Naive thymus-derived CD8-positive, alpha-beta T cell (primary cell): ENCODE data around the gene GPLD1. TPM values are rescaled to one million over a fixed set of nuclear protein-coding genes. Genes with fewer than 3 reads are reported as not detected.
"Not testable (repeated sequence)": the region's sequence is repeated elsewhere in the genome, so short reads cannot be mapped to it uniquely, and the experiment has no call there.

Source experiments
- ATAC-seq, 2 donors: fragments of 150-1000 bp; cut with Tn5 transposase in 1 of 2; sonication (Bioruptor Pico), chemical (Tn5 transposase) in 1 of 2; 1 replicate in 1 of 2; 2 replicates in 1 of 2; pipeline ENCODE4 v1.10.0; 2021; ENCODE audit warnings: mild to moderate bottlenecking in 2 of 2, moderate library complexity in 2 of 2
- POLR2A ChIA-PET: fragments of 350-600 bp; sonication (Branson Sonifier 250); formaldehyde crosslinking; loops from one replicate; lab custom pipeline; 2021; ENCODE audit warnings: antibody characterized with exemption; lab: Charles Lee
- DNase-seq, 10 donors: peaks; one replicate each; pipeline versions ENCODE4 v3.0.0 to v3.0.0-alpha.2; 2020 to 2022
- H3K27ac Mint-ChIP-seq, 10 donors: one replicate each; pipeline ENCODE4 v1.8.0; 2020 to 2022; ENCODE audit warnings: mild to moderate bottlenecking in 10 of 10, mixed read lengths in 10 of 10, moderate library complexity in 4 of 10, inconsistent platforms in 1 of 10
- H3K27me3 Mint-ChIP-seq, 5 donors: one replicate each; pipeline ENCODE4 v1.8.0; 2021 to 2022; ENCODE audit warnings: mixed read lengths in 5 of 5
- H3K36me3 Mint-ChIP-seq, 3 donors: one replicate each; pipeline ENCODE4 v1.8.0; 2020 to 2022; ENCODE audit warnings: mixed read lengths in 3 of 3, mild to moderate bottlenecking in 2 of 3, inconsistent platforms in 1 of 3
- H3K4me1 Mint-ChIP-seq, 4 donors: one replicate each; pipeline ENCODE4 v1.8.0; 2021 to 2022; ENCODE audit warnings: mixed read lengths in 4 of 4
- H3K4me3 Mint-ChIP-seq, 10 donors: one replicate each; pipeline ENCODE4 v1.8.0; 2020 to 2022; ENCODE audit warnings: mild to moderate bottlenecking in 10 of 10, mixed read lengths in 10 of 10, moderate library complexity in 6 of 10, inconsistent platforms in 1 of 10
- H3K9me3 Mint-ChIP-seq, 9 donors: one replicate each; pipeline ENCODE4 v1.8.0; 2020 to 2022; ENCODE audit warnings: mixed read lengths in 9 of 9, mild to moderate bottlenecking in 3 of 9, inconsistent platforms in 1 of 9, moderate library complexity in 1 of 9
- polyA plus RNA-seq, 3 donors: library from polyadenylated mRNA; unstranded; fragments of 300-500 nt; fragmentation: Illumina TruSeq; gene quantifications; one replicate each; pipeline ENCODE4 v1.2.3, GENCODE V29; 2021
- total RNA-seq, 8 experiments: library from RNA in 2 of 8; stranded (reverse) in 2 of 8; gene quantifications; one replicate each; pipeline ENCODE4 v1.2.3 and lab custom pipeline; 2021 to 2026

The GPLD1 gene
- total and polyA plus RNA-seq, 5 experiments from 2014 or later, result 1.1 to 1.8 (median 1.6) TPM; not detected in 2

DNA sequence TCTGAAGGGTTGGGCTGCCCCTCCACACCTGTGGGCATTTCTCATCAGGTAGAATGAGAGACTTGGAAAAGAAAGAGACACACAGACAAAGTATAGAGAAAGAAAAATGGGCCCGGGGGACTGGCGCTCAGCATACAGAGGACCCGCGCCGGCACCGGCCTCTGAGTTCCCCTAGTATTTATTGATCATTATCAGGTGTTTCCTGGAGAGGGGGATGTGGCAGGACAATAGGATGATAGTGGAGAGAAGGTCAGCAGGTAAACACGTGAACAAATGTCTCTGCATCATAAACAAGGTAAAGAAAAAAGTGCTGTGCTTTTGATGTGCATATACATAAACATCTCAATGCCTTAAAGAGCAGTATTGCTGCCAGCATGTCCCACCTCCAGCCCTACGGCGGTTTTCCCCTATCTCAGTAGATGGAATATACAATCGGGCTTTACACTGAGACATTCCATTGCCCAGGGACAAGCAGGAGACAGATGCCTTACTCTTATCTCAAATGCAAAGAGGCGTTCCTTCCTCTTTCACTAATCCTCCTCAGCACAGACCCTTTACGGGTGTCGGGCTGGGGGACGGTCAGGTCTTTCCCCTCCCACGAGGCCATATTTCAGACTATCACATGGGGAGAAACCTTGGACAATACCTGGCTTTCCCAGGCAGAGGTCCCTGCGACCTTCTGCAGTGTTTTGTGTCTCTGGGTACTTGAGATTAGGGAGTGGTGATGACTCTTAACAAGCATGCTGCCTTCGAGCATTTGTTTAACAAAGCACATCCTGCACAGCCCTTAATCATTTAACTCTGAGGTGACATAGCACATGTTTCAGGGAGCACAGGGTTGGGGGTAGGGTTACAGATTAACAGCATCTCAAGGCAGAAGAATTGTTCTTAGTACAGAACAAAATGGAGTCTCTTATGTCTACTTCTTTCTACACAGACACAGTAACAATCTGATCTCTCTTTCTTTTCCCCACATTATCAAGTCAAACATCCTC, 89.0 kb downstream of the GPLD1 start:
- peaks cover 6 to 26% (median 21%) of the 10 kb centered on the region in 4 donors for H3K4me1 Mint-ChIP-seq
- peak overlapping the region in 1 of 10 donors; percentile 60 for H3K27ac Mint-ChIP-seq
- peak overlapping the region in 3 of 10 donors; percentile 12 to 29 (median 21) for H3K4me3 Mint-ChIP-seq

DNA sequence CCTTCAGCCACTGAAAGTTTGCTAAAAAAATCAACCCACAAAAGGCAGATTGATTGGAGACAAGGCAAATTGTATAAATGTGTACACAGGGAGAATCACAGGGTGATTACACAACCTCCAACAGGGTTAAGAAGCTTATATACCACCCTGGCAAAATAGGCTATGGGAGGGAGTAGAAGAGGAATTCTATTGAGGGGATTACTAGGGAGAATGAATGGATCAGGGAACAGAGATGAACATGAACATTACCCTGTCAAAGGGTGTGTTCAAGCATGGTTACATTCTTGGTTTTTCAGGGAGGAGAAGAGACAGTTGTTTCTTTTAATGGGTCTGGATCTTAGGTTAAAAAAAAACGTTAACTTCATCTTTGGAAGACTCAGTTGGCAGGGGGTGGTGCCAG, 91.7 kb downstream of the GPLD1 start:
- H3K9me3 Mint-ChIP-seq, result peaks cover 0 to 12% (median 5%) of the 10 kb centered on the region in 9 donors
- H3K4me3 Mint-ChIP-seq, result no peak overlapping the region
- peaks cover 33 to 62% (median 45%) of the 10 kb centered on the region in 5 donors for H3K27me3 Mint-ChIP-seq
- no peak overlapping the region for H3K27ac Mint-ChIP-seq
- H3K36me3 Mint-ChIP-seq, result peaks cover 0 to 10% (median 7%) of the 10 kb centered on the region in 3 donors
- H3K4me1 Mint-ChIP-seq, result peaks cover 1 to 5% (median 3%) of the 10 kb centered on the region in 4 donors
- no peak for ATAC-seq
- POLR2A ChIA-PET, result no interaction called here
- DNase-seq, result no peak

More for the DNA sequence above, 89.0 kb downstream of the GPLD1 start:
- Mint-ChIP-seq H3K9me3 (peaks cover 0 to 12% (median 5%) of the 10 kb centered on the region in 9 donors), H3K27me3 (peaks cover 32 to 53% (median 36%) of the 10 kb centered on the region in 5 donors)
- POLR2A ChIA-PET, result interaction anchor here (0.6 kb wide), 1 partner anchor 188 kb away, joined by 3 read pairs; no protein-coding TSS in a partner anchor
- H3K36me3 Mint-ChIP-seq, DNase-seq, ATAC-seq: not testable (repeated sequence)

DNA sequence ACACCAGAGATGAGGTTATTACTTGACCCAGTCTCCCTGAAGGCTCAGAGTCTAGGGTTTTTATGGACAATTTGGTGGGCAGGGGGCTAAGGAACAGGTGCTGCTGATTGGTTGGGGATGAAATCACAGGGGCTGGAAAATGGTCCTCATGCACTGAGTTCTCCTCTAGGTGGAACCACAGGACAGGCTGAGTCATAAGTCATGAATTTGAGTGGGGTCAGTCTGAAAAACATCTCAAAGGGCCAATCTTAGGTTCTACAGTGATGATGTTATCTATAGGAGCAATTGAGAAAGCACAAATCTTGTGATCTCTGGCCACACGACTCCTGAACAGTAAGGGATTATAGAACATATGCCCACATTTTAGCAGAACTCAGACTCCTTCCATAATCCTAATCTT, 92.6 kb downstream of the GPLD1 start:
- Mint-ChIP-seq H3K27ac (peak overlapping the region in 1 of 10 donors; percentile 19), H3K4me1 (no peaks in the 10 kb centered on the region), H3K9me3 (peaks cover 0 to 12% (median 5%) of the 10 kb centered on the region in 9 donors), H3K36me3 (peaks cover 0 to 10% (median 7%) of the 10 kb centered on the region in 3 donors), H3K27me3 (peaks cover 33 to 62% (median 45%) of the 10 kb centered on the region in 5 donors), H3K4me3 (no peak overlapping the region)
- ATAC-seq, result no peak
- POLR2A ChIA-PET, result no interaction called here
- no peak for DNase-seq

DNA sequence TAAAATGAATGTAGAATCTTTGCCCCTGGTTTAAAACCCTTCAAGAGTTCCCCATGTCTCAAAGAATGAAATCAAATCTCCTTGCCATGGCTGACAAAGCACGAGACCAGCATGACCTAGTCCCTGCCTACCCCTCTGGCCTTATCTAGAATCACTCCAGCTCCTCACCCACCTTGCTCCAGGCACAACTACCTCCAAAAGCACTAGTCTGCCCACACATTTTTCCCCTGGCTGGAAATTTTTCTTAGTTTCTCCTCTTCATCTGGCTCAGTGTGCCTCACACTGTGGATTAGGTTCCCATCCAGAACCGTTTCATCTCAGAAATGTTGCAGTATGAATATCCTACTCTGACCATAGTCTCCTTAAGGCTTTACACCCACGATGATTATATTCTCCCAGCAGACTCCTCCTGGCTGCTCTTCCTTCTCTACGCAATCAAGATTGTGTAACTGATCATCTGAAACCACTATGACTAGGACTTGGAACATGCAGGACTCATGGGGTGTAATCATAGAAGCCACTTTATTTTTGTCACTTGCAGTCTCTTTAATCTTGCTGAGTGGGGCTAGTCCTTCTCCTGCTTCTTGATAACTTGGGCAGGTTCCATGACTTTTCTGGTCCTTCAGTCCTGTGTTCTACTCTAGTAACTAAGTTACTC, 94.5 kb downstream of the GPLD1 start:
- POLR2A ChIA-PET, result no interaction called here
- Mint-ChIP-seq H3K4me3 (no peak overlapping the region), H3K27ac (no peak overlapping the region), H3K9me3 (peaks cover 0 to 12% (median 5%) of the 10 kb centered on the region in 9 donors), H3K4me1 (no peaks in the 10 kb centered on the region), H3K27me3 (peaks cover 28 to 52% (median 39%) of the 10 kb centered on the region in 5 donors), H3K36me3 (peaks cover 0 to 10% (median 7%) of the 10 kb centered on the region in 3 donors)
- no peak for DNase-seq
- no peak for ATAC-seq

DNA sequence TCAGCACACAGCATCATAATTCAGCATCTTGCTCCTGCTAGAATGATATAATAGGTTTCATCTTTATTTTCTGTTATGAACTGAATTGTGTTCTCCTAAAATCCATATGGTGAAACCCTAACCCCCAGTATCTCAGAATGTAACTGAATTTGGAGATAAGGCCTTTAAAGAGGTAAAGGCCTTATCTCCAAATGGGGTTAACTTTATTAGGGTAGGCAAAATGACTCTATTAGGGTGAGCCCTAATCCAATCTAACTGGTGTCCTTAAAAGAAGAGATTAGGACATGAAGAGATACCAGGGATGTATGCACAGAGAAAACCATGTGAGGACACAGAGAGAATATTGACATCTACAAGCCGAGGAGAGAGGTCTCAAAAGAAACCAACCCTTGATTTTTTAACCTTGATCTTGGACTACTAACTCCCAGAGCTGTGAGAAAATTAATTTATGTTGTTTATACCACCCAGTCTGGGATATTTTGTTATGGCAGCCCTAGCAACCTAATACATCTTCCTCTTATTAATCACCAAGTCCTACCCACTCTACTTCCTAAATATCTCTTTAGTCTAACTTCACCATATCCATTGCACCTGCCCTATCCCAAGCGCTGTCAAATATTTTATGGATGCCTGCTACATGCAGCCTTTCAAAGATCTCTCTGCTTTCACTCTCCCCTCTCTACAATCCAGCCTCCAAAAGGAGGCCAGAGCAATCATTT, 95.2 kb downstream of the GPLD1 start:
- no peak for DNase-seq
- no peak for ATAC-seq
- POLR2A ChIA-PET, result no interaction called here
- H3K27me3 Mint-ChIP-seq, result peaks cover 22 to 45% (median 32%) of the 10 kb centered on the region in 5 donors
- H3K27ac Mint-ChIP-seq, result no peak overlapping the region
- peaks cover 0 to 12% (median 5%) of the 10 kb centered on the region in 9 donors for H3K9me3 Mint-ChIP-seq
- H3K4me3 Mint-ChIP-seq, result no peak overlapping the region
- no peaks in the 10 kb centered on the region for H3K4me1 Mint-ChIP-seq
- peaks cover 0 to 4% (median 4%) of the 10 kb centered on the region in 3 donors for H3K36me3 Mint-ChIP-seq

DNA sequence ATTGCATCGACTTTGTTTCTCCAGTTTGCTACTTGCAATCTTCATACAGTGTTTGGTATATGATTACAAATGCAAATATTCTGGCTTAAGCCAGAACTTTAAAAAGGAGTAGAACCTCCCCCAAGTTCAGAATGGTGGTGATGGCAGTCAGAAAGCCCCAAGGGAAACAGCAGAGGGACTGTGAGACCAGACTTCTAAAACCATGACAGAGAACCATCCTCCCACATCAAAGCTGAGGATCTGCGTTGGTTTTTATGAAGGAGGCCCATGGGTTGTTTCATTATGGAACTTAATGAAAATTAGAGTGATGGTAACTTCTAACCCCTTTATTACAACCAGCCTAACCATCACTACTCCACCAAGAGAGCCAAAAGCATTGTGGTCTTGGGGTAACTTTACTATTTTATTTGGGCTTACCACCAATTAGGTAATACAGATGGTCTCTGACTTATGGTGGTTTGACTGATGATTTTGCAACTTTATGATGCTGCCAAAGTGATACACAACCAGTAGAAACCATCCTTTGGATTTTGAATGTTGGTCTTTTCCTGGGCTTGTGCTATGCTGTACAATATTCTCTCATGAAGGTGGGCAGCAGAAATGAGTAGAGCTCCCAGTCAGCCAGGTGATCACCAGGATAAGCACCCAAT, 97.5 kb downstream of the GPLD1 start:
- Mint-ChIP-seq H3K4me3 (no peak overlapping the region), H3K27ac (no peak overlapping the region), H3K9me3 (peaks cover 0 to 9% (median 5%) of the 10 kb centered on the region in 9 donors), H3K4me1 (no peaks in the 10 kb centered on the region), H3K36me3 (peaks cover 0 to 4% (median 4%) of the 10 kb centered on the region in 3 donors), H3K27me3 (peaks cover 11 to 24% (median 19%) of the 10 kb centered on the region in 5 donors)
- DNase-seq (no peak), ATAC-seq (peak in 1 of 2 donors; percentile 18)
- POLR2A ChIA-PET, result no interaction called here

DNA sequence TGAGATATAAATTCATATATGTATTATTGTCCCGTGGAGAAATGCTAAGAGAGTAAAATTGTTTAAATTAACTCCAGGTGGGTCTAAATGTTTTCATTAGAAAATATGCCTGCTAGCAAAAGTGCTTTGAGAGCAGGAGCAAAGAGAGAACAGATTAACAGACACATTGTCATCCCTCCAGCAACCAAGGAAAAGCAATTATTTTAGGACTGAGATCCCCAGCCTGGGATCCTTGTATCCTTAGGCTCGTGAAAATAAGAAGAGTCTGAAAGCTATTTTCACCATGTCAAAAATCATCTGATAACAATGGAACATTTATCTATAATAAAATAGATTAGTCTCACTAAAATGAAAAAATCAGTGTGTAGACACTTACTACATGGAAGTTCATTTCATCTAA, 98.2 kb downstream of the GPLD1 start:
- POLR2A ChIA-PET, result no interaction called here
- no peak overlapping the region for H3K4me3 Mint-ChIP-seq
- H3K9me3 Mint-ChIP-seq, result peaks cover 0 to 2% (median 0%) of the 10 kb centered on the region in 9 donors
- no peaks in the 10 kb centered on the region for H3K4me1 Mint-ChIP-seq
- H3K36me3 Mint-ChIP-seq, result peaks cover 0 to 2% (median 0%) of the 10 kb centered on the region in 3 donors
- no peak for ATAC-seq
- no peak for DNase-seq
- H3K27me3 Mint-ChIP-seq, result peaks cover 6 to 23% (median 15%) of the 10 kb centered on the region in 5 donors
- H3K27ac Mint-ChIP-seq, result no peak overlapping the region

DNA sequence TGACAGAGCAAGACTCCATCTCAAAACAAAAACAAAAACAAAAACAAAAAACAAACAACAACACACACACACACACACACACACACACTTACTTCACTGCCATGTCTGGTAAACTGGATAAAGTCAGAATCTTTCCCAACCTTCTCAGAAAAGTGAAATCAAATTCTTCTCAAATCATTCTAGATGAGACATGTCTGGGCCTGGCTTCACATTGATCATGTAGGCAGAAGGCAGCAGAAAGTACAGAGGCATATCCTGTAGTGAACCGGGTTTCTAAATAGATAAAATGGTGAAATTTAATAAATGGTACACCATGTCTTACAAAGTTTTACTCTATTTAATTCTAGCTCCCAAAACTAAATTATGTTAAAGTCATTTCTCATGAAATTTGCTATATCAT, 101.6 kb downstream of the GPLD1 start:
- no peak overlapping the region for H3K4me3 Mint-ChIP-seq
- POLR2A ChIA-PET, result no interaction called here
- DNase-seq (no peak), ATAC-seq (no peak)
- H3K4me1 Mint-ChIP-seq, result no peaks in the 10 kb centered on the region
- H3K36me3 Mint-ChIP-seq, result no peaks in the 10 kb centered on the region
- H3K27me3 Mint-ChIP-seq, result peaks cover 4 to 23% (median 16%) of the 10 kb centered on the region in 5 donors
- no peak overlapping the region for H3K27ac Mint-ChIP-seq
- peaks cover 0 to 2% (median 0%) of the 10 kb centered on the region in 9 donors for H3K9me3 Mint-ChIP-seq

DNA sequence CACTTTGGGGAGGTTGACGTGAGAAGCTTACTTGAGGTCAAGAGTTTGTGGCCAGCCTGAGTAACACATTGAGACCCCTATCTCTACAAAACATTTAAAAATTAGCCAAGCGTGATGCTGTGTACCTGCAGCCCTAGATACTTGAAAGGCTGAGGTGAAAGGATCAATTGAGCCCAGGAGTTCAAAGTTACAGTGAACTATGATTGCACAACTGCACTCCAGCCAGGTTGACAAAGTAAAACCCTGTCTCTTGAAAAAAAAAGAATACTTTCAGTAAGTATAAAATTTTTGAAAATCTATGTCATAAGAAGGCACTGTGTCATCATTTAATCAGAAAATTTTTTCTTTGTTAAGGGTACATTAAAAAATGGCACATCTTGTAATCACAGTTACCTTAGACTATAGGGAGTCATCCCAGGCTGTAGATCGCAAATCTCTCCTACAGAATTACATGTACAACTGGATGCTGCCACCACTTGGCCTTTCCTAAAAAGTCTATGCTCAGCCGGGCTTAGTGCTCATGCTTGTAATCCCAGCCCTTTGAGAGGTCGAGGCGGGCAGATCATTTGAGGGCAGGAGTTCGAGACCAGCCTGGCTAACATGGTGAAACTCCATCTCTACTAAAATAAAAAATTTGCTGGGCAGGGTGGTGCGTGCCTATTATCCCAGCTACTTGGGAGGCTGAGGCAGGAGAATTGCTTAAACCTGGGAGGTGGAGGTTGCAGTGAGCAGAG, 103.7 kb downstream of the GPLD1 start:
- no peaks in the 10 kb centered on the region for H3K36me3 Mint-ChIP-seq
- peaks cover 0 to 6% (median 0%) of the 10 kb centered on the region in 4 donors for H3K4me1 Mint-ChIP-seq
- H3K27ac Mint-ChIP-seq, result no peak overlapping the region
- no peak for DNase-seq
- H3K27me3 Mint-ChIP-seq, result peaks cover 4 to 23% (median 16%) of the 10 kb centered on the region in 5 donors
- peaks cover 0 to 2% (median 0%) of the 10 kb centered on the region in 9 donors for H3K9me3 Mint-ChIP-seq
- ATAC-seq, result no peak
- H3K4me3 Mint-ChIP-seq, result no peak overlapping the region
- POLR2A ChIA-PET, result no interaction called here

DNA sequence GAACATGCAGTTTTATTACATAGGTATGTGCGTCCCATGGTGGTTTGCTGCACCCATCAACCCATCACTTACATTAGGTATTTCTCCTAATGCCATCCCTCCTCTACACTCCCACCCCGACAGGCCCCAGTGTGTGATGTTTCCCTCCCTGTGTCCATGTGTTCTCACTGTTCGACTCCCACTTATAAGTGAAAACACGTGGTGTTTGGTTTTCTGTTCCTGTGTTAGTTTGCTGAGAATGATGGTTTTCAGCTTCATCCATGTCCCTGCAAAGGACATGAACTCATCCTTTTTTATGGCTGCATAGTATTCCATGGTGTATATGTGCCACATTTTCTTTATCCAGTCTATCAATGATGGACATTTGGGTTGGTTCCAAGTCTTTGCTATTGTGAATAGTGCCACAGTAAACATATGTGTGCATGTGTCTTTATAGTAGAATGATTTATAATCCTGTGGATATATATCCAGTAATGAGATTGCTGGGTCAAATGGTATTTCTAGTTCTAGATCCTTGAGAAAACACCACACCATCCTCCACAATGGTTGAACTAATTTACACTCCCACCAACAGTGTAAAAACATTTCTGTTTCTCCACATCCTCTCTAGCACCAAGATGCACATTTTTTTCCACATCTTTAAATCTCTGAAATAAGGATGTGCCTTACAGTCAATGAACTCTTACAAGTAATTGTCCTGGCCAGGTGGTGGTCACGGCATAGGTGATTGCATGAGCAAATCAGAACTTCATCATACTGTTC, 104.8 kb downstream of the GPLD1 start:
- DNase-seq, H3K9me3 Mint-ChIP-seq, POLR2A ChIA-PET, H3K36me3 Mint-ChIP-seq, ATAC-seq, H3K27ac Mint-ChIP-seq, H3K4me1 Mint-ChIP-seq, H3K4me3 Mint-ChIP-seq: not testable (repeated sequence)
- peaks cover 4 to 23% (median 16%) of the 10 kb centered on the region in 5 donors for H3K27me3 Mint-ChIP-seq
